SK-N-SH treated with all-trans-retinoic acid at 6 μM for 48 hours (cell line): ENCODE data around the gene SLC22A12.

Experiments used
- BACH2 ChIP-seq: fragments of 250-450 bp; sonication (Bioruptor Pico); IDR thresholded peaks from 2 replicates; pipeline ENCODE4 v1.9.0; 2021; ENCODE audit warnings: mild to moderate bottlenecking, borderline replicate concordance
- CREB5 ChIP-seq: fragments of 250-450 bp; sonication (Bioruptor Pico); IDR thresholded peaks from 2 replicates; pipeline ENCODE4 v1.5.1; 2020; ENCODE audit warnings: low read depth, mild to moderate bottlenecking, moderate library complexity
- CSRNP3 ChIP-seq: fragments of 250-450 bp; sonication (Bioruptor Pico); IDR thresholded peaks from 2 replicates; pipeline ENCODE4 v1.5.1; 2021; ENCODE audit warnings: mild to moderate bottlenecking, moderate library complexity
- GLIS3 ChIP-seq: fragments of 250-450 bp; sonication (Bioruptor Pico); IDR thresholded peaks from 2 replicates; pipeline ENCODE4 v1.5.0; 2020; ENCODE audit warnings: mild to moderate bottlenecking, moderate library complexity
- OSR1 ChIP-seq: fragments of 250-450 bp; sonication (Bioruptor Pico); IDR thresholded peaks from 2 replicates; pipeline ENCODE4 v1.8.0; 2022; ENCODE audit warnings: moderate library complexity, mild to moderate bottlenecking, inconsistent platforms
- PATZ1 ChIP-seq: fragments of 250-450 bp; sonication (Bioruptor Pico); IDR thresholded peaks from 2 replicates; pipeline ENCODE4 v1.8.0; 2020; ENCODE audit warnings: mild to moderate bottlenecking, moderate library complexity, borderline replicate concordance
- POU6F1 ChIP-seq: fragments of 250-450 bp; sonication (Bioruptor Pico); IDR thresholded peaks from 2 replicates; pipeline ENCODE4 v1.8.0; 2021; ENCODE audit warnings: low read depth, mild to moderate bottlenecking, moderate library complexity, borderline replicate concordance
- RARB ChIP-seq: fragments of 250-450 bp; sonication (Bioruptor Pico); IDR thresholded peaks from 2 replicates; pipeline ENCODE4 v1.8.0; 2021; ENCODE audit warnings: mild to moderate bottlenecking, moderate library complexity
- SNAI2 ChIP-seq: fragments of 250-450 bp; sonication (Bioruptor Pico); IDR thresholded peaks from 2 replicates; pipeline ENCODE4 v1.5.0; 2020; ENCODE audit warnings: mild to moderate bottlenecking, moderate library complexity
- TCF4 ChIP-seq: fragments of 250-450 bp; sonication (Bioruptor Pico); IDR thresholded peaks from 2 replicates; pipeline ENCODE4 v1.8.0; 2021; ENCODE audit warnings: mild to moderate bottlenecking, moderate library complexity, borderline replicate concordance
- TSHZ2 ChIP-seq: fragments of 250-450 bp; sonication (Bioruptor Pico); IDR thresholded peaks from 2 replicates; pipeline ENCODE4 v1.5.0; 2020; ENCODE audit warnings: mild to moderate bottlenecking, moderate library complexity
- ZFP30 ChIP-seq: fragments of 450-650 bp; formaldehyde crosslinking; IDR thresholded peaks from 2 replicates; pipeline ENCODE4 v1.5.0; 2022; ENCODE audit warnings: mild to moderate bottlenecking, moderate library complexity
- ZNF70 ChIP-seq: fragments of 450-650 bp; formaldehyde crosslinking; IDR thresholded peaks from 2 replicates; pipeline ENCODE4 v1.5.0; 2020; ENCODE audit warnings: mild to moderate bottlenecking, moderate library complexity
- ZNF8 ChIP-seq: fragments of 450-650 bp; formaldehyde crosslinking; IDR thresholded peaks from 2 replicates; pipeline ENCODE4 v1.5.0; 2020; ENCODE audit warnings: mild to moderate bottlenecking, moderate library complexity

- no peak for TF ChIP-seq PATZ1
- TF ChIP-seq GLIS3 (CRISPR knock-in tag), result no peak
- no peak for TF ChIP-seq TCF4 (CRISPR knock-in tag)
- TF ChIP-seq CREB5 (CRISPR knock-in tag), result no peak
- no peak for TF ChIP-seq OSR1 (CRISPR knock-in tag)
- no peak for TF ChIP-seq ZNF8
- TF ChIP-seq SNAI2, result no peak
- no peak for TF ChIP-seq CSRNP3
- TF ChIP-seq TSHZ2, result no peak
- no peak for TF ChIP-seq POU6F1 (CRISPR knock-in tag)
- TF ChIP-seq ZNF70 (CRISPR knock-in tag), result no peak
- TF ChIP-seq BACH2, result no peak
- no peak for TF ChIP-seq RARB (CRISPR knock-in tag)
- TF ChIP-seq ZFP30 (CRISPR knock-in tag), result no peak
Measured at GRCh38 chr11:64558869-64559268, 32.2 kb upstream of the SLC22A12 start.
